ENCODE data around the gene TMX1.

GRCh38 chr14:51216602-51217001, 23.4 kb upstream of the TMX1 start:
- TF ChIP-seq CTCF (IDR thresholded peaks at IDR 0.05) (no peak), EP300 (IDR thresholded peaks at IDR 0.05) (no peak), POLR2A (IDR thresholded peaks at IDR 0.05) (no peak)

Measured in suprapubic skin (tissue), 3 donors.